Stomach smooth muscle (tissue), 2 donors: ENCODE measurements around the gene CPSF7.
"Not testable (repeated sequence)": the region's sequence is repeated elsewhere in the genome, so short reads cannot be mapped to it uniquely, and the experiment has no call there.

ENCODE experiments used
- H3K27ac ChIP-seq: one replicate; pipeline ENCODE4 v1.7.0; 2013; ENCODE audit warnings: mild to moderate bottlenecking, low read length, inconsistent platforms
- H3K27me3 ChIP-seq, 2 donors: one replicate each; pipeline ENCODE4 v1.7.0; 2013; ENCODE audit warnings: low read length in 2 of 2; ENCODE audit not compliant: insufficient read depth in 2 of 2, control insufficient read depth in 1 of 2
- H3K36me3 ChIP-seq, 2 donors: one replicate each; pipeline ENCODE4 v1.7.0; 2013; ENCODE audit warnings: low read length in 2 of 2; ENCODE audit not compliant: control insufficient read depth in 2 of 2, insufficient read depth in 2 of 2
- H3K4me1 ChIP-seq: one replicate; pipeline ENCODE4 v1.7.0; 2013; ENCODE audit warnings: low read length; ENCODE audit not compliant: control insufficient read depth, insufficient read depth
- H3K4me3 ChIP-seq, 2 donors: one replicate each; pipeline ENCODE4 v1.7.0; 2013; ENCODE audit warnings: low read length in 2 of 2
- H3K9ac ChIP-seq, 2 donors: one replicate each; pipeline ENCODE4 v1.7.0; 2013; ENCODE audit warnings: low read length in 2 of 2, mild to moderate bottlenecking in 1 of 2
- H3K9me3 ChIP-seq, 2 donors: one replicate each; pipeline ENCODE4 v1.7.0; 2013; ENCODE audit warnings: low read length in 2 of 2; ENCODE audit not compliant: control insufficient read depth in 2 of 2
- donor health status: healthy.
- donor health status: Pancreatic carcinoma.

CPSF7 gene

GRCh38 chr11:61467602-61468001 lies 37.8 kb upstream of the CPSF7 start:
- H3K36me3 ChIP-seq, H3K4me1 ChIP-seq, H3K9me3 ChIP-seq, H3K27me3 ChIP-seq, H3K9ac ChIP-seq, H3K27ac ChIP-seq, H3K4me3 ChIP-seq: not testable (repeated sequence)

GRCh38 chr11:61460986-61461385 lies 31.2 kb upstream of the CPSF7 start:
- H3K4me1 ChIP-seq: peaks cover 18% of the 10 kb centered on the region
- H3K27ac ChIP-seq: peak overlapping the region; percentile 70
- H3K36me3 ChIP-seq: no peaks in the 10 kb centered on the region
- peak overlapping the region in 1 of 2 donors; percentile 22 for H3K4me3 ChIP-seq
- peak overlapping the region; percentile 9 to 36 for H3K9ac ChIP-seq
- H3K27me3 ChIP-seq: no peaks in the 10 kb centered on the region
- no peaks in the 10 kb centered on the region for H3K9me3 ChIP-seq

- Histone ChIP-seq H3K9me3 (no peaks in the 10 kb centered on the region), H3K27me3 (no peaks in the 10 kb centered on the region), H3K27ac (peak overlapping the region; percentile 70), H3K4me3 (peak overlapping the region in 1 of 2 donors; percentile 22), H3K4me1 (peaks cover 20% of the 10 kb centered on the region), H3K9ac (peak overlapping the region; percentile 9 to 36), H3K36me3 (peaks cover 0 to 4% of the 10 kb centered on the region in 2 donors)
Observed at GRCh38 chr11:61460474-61460881, 30.7 kb upstream of the CPSF7 start.

- Histone ChIP-seq H3K9ac (peak overlapping the region; percentile 29 to 43), H3K4me1 (peaks cover 39% of the 10 kb centered on the region), H3K27me3 (no peaks in the 10 kb centered on the region), H3K4me3 (no peak overlapping the region), H3K9me3 (no peaks in the 10 kb centered on the region), H3K27ac (peak overlapping the region; percentile 81), H3K36me3 (peaks cover 0 to 8% of the 10 kb centered on the region in 2 donors)
Observed at GRCh38 chr11:61454520-61454919, 24.7 kb upstream of the CPSF7 start.

GRCh38 chr11:61453695-61454094 lies 23.9 kb upstream of the CPSF7 start:
- Histone ChIP-seq H3K36me3 (peaks cover 0 to 8% of the 10 kb centered on the region in 2 donors), H3K4me3 (peak overlapping the region in 1 of 2 donors; percentile 16), H3K9me3 (no peaks in the 10 kb centered on the region), H3K4me1 (peaks cover 47% of the 10 kb centered on the region), H3K9ac (peak overlapping the region; percentile 6 to 43), H3K27me3 (no peaks in the 10 kb centered on the region), H3K27ac (peak overlapping the region; percentile 81)

GRCh38 chr11:61452825-61453224 lies 23.1 kb upstream of the CPSF7 start:
- Histone ChIP-seq H3K4me1 (peaks cover 55% of the 10 kb centered on the region), H3K27me3 (no peaks in the 10 kb centered on the region), H3K27ac (peak overlapping the region; percentile 81), H3K9me3 (no peaks in the 10 kb centered on the region), H3K9ac (no peak overlapping the region), H3K36me3 (peaks cover 0 to 8% of the 10 kb centered on the region in 2 donors), H3K4me3 (no peak overlapping the region)

- Histone ChIP-seq H3K27me3 (no peaks in the 10 kb centered on the region), H3K4me3 (peak overlapping the region; percentile 5 to 49), H3K9me3 (no peaks in the 10 kb centered on the region), H3K27ac (peak overlapping the region; percentile 94), H3K4me1 (peaks cover 56% of the 10 kb centered on the region), H3K36me3 (peaks cover 7 to 13% of the 10 kb centered on the region in 2 donors), H3K9ac (peak overlapping the region; percentile 47 to 66)
Observed at GRCh38 chr11:61448552-61448927, 18.8 kb upstream of the CPSF7 start.

- peaks cover 54% of the 10 kb centered on the region for H3K4me1 ChIP-seq
- peak overlapping the region; percentile 15 to 54 for H3K4me3 ChIP-seq
- peaks cover 7 to 13% of the 10 kb centered on the region in 2 donors for H3K36me3 ChIP-seq
- H3K9ac ChIP-seq: peak overlapping the region; percentile 54 to 66
- no peaks in the 10 kb centered on the region for H3K27me3 ChIP-seq
- no peaks in the 10 kb centered on the region for H3K9me3 ChIP-seq
- H3K27ac ChIP-seq: peak overlapping the region; percentile 94
Observed at GRCh38 chr11:61447601-61448551, 18.1 kb upstream of the CPSF7 start.

- Histone ChIP-seq H3K27ac (peak overlapping the region; percentile 74), H3K9ac (peak overlapping the region; percentile 22 to 36), H3K9me3 (no peaks in the 10 kb centered on the region), H3K4me1 (peaks cover 54% of the 10 kb centered on the region), H3K27me3 (no peaks in the 10 kb centered on the region), H3K4me3 (no peak overlapping the region), H3K36me3 (peaks cover 7 to 9% of the 10 kb centered on the region in 2 donors)
Observed at GRCh38 chr11:61446211-61446651, 16.5 kb upstream of the CPSF7 start.

GRCh38 chr11:61445516-61445915 lies 15.7 kb upstream of the CPSF7 start:
- no peaks in the 10 kb centered on the region for H3K27me3 ChIP-seq
- peaks cover 7 to 13% of the 10 kb centered on the region in 2 donors for H3K36me3 ChIP-seq
- H3K4me3 ChIP-seq: no peak overlapping the region
- peak overlapping the region in 1 of 2 donors; percentile 47 for H3K9ac ChIP-seq
- peaks cover 47% of the 10 kb centered on the region for H3K4me1 ChIP-seq
- peak overlapping the region; percentile 74 for H3K27ac ChIP-seq
- H3K9me3 ChIP-seq: no peaks in the 10 kb centered on the region

- H3K4me1 ChIP-seq: peaks cover 20% of the 10 kb centered on the region
- H3K36me3 ChIP-seq: peaks cover 28 to 30% of the 10 kb centered on the region in 2 donors
- no peak overlapping the region for H3K4me3 ChIP-seq
- no peaks in the 10 kb centered on the region for H3K27me3 ChIP-seq
- no peak overlapping the region for H3K9ac ChIP-seq
- H3K27ac ChIP-seq: no peak overlapping the region
- H3K9me3 ChIP-seq: no peaks in the 10 kb centered on the region
Observed at GRCh38 chr11:61442616-61443015, 12.8 kb upstream of the CPSF7 start.
